NOMO-1 treated with dmso at 0.1 percent for 144 hours (cell line): Measurements from ENCODE around the gene CASZ1.

Experiments used
- DNase-seq: peaks from one replicate; lab custom pipeline; 2025; ENCODE audit not compliant: unreplicated experiment; lab: John Stamatoyannopoulos, UW

The CASZ1 gene

GRCh38 chr1:10657088-10657847 is 139.2 kb downstream of the CASZ1 start:
- no peak for DNase-seq

- no peak for DNase-seq
These were observed 140.0 kb downstream of the CASZ1 start for GRCh38 chr1:10656431-10656830.

GRCh38 chr1:10655002-10655401 is 141.4 kb downstream of the CASZ1 start:
- DNase-seq = no peak

GRCh38 chr1:10653370-10654125 is 142.9 kb downstream of the CASZ1 start:
- DNase-seq = no peak

- no peak for DNase-seq
These were observed 143.8 kb downstream of the CASZ1 start for GRCh38 chr1:10652626-10653025.

- no peak for DNase-seq
These were observed 144.7 kb downstream of the CASZ1 start for GRCh38 chr1:10651793-10652192.

- no peak for DNase-seq
These were observed 145.1 kb downstream of the CASZ1 start for GRCh38 chr1:10651389-10651766.

GRCh38 chr1:10650556-10651388 is 145.7 kb downstream of the CASZ1 start:
- DNase-seq = no peak

- DNase-seq = no peak
These were observed 146.8 kb downstream of the CASZ1 start for GRCh38 chr1:10649517-10650201.

GRCh38 chr1:10648689-10649516 is 147.5 kb downstream of the CASZ1 start:
- no peak for DNase-seq

- no peak for DNase-seq
These were observed 148.9 kb downstream of the CASZ1 start for GRCh38 chr1:10647414-10648170.

GRCh38 chr1:10646347-10646861 is 150.0 kb downstream of the CASZ1 start:
- no peak for DNase-seq

GRCh38 chr1:10644307-10645128 is 151.9 kb downstream of the CASZ1 start:
- DNase-seq = no peak

- no peak for DNase-seq
These were observed 152.7 kb downstream of the CASZ1 start for GRCh38 chr1:10643607-10644306.

- DNase-seq = no peak
These were observed 153.9 kb downstream of the CASZ1 start for GRCh38 chr1:10642403-10643080.

GRCh38 chr1:10641976-10642375 is 154.5 kb downstream of the CASZ1 start:
- no peak for DNase-seq
